Kidney capillary endothelial cell (primary cell): ENCODE data around the gene SSBP2.

Experiments used
- DNase-seq: peaks from one replicate; pipeline ENCODE4 v3.0.0-alpha.2; 2018; ENCODE audit warnings: low spot score

SSBP2 gene

DNA sequence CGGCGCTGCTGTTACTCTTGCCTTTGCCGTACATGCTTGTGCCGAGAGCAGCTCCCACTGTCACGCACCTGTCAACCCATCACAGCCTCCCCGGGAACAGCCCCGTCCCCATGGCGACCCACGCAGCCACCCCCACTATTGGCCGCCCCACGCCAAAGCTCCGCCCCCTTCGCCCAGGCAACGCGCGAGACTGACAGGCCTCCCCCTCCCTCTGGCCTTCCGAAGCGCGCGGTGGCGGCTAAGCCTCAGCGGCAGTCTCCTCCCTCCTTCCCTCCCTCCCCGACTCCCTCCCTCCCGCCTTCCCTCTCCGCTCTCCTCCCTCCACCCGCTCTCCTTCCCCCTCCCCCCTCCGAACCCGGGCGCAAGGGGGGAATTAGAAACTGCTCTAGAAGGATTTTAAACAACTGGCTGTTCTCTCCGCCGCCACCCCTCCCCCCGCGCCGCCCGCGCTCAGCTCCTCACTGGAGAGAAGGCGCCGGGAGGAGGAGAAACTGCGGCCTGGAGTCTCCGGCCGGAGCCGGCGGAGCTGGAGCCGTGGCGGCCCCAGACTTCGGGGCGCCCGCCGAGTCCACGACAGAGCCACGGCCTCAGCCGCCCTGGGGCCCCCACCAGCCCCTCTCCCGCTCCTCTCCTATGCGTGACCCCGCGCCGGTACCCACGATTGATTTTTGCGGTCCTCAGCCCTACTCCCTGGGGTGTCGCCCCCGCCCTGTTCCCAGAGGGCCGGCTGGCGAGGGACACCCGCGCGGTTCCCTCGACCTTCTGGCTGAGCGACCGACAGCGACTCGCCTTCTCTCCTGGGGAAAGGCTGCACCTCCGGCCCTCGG is at the start of gene SSBP2:
Gene SSBP2, minus strand, starts transcription at position 89 of the 827 bp plus-strand sequence. Its CDS starts 55 bp downstream, at position 34.
- peak; percentile 86 for DNase-seq

GRCh38 chr5:81795666-81796065 is 44.8 kb upstream of the SSBP2 start:
- no peak for DNase-seq

GRCh38 chr5:81794226-81794625 is 43.3 kb upstream of the SSBP2 start:
- no peak for DNase-seq

DNA sequence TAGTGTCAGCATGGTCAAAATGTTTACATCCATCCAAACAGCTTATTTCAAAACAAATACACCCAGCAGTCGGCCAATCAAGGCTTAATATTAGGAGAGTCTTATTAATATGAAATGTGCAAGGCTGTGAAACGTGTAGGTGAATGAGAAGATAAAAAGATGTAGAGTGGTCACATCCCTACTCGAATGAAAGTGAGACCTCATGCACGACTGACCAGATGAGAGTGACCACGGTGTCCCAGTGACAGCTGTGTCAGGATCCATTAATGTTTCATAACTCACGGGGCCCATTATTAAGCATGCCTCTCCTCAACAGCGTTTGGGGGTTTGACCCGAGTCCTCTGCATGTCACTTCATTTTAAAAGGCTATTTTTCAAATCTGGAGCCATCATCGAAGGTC is 39.4 kb upstream of the SSBP2 start:
- no peak for DNase-seq

GRCh38 chr5:81789033-81789432 is 38.1 kb upstream of the SSBP2 start:
- no peak for DNase-seq

GRCh38 chr5:81788329-81788728 is 37.4 kb upstream of the SSBP2 start:
- no peak for DNase-seq

DNA sequence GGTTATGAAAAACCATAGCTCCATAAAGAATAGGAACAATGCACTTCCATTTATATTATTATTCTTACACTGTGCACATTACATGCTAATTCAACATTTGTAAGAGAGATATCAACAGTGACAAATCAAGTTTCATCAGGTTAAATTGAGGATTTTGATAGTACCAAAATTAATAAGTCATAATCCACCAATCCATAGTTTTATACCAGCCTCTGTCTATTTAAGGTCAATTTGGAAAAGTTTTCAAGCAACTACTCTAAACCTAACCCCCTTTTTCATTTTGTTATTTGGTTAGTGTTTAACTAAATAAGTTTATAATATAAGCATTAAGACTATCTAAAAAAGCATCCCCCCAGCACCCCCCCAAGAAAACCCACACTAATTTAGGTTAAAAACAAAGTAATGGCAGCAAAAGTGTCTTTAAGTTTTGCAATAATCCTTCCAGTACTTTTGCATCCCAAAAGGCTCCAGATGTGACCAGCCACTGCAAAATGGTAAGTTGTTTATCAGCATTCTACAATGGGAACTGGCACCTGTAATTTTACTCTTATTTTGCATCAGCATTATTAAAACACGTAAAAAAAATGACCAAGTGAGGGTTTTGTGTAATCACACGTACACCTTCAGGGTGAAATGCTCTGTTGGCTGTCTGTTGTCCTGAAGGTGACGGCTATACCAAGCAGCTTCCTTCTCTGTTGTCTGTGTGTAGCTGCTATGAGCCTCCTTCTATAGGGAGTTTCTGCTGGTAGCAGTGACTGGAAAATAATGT is 36.8 kb upstream of the SSBP2 start:
- DNase-seq: no peak

DNA sequence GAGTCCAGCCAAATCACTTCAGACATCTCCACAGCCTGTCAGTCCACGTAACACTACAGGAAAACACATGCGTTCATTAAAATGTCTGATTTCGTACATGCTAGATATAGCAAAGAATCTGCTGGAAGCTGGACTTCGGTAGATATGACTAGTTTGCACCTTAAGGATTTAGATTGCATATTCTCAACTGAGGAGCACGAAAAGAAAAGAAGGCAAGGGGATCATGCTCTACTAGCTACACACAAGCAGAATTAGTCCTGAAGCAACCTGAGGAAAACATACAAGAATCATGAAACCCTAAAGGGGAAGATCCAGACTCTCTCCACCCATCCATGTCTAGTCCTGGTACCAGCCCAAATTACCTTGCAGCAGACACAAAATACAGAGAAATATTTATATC is 36.1 kb upstream of the SSBP2 start:
- no peak for DNase-seq

DNA sequence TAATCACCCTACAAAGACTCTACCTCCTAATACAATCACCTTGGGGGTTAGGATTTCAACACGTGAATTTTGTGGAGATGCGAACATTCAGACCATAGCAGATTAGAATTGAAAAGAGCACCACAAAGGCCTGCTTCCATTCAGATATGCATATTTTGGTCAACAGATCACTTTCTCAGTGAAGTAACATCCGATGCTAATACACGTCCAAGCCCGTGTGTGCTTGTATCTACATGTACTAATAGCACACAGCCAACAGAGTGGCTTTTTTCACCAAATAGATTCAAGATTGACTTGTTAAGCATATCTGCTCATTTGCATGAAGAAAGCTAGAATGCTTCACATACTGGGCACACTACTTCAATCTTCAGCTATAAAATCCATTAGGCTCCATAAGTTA is 35.6 kb upstream of the SSBP2 start:
- DNase-seq: no peak

DNA sequence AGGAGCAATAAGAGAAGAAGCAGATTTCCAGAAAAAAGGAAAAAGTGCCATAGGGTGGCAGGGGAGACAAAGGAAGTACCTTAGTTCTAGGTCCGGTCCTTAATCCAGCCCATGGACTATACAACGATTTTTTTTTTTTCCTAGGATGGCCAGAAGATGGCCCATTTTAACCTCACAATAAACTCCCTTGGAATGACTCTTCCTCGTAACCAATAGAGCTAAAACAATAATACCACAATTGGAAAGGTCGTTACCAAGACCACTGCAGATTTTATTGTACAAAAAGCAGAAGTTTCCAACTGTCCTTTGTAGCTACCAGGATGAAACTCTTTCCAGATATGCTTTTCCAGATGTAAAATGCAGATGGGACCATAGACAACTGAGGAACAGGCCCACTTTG is 34.4 kb upstream of the SSBP2 start:
- no peak for DNase-seq

DNA sequence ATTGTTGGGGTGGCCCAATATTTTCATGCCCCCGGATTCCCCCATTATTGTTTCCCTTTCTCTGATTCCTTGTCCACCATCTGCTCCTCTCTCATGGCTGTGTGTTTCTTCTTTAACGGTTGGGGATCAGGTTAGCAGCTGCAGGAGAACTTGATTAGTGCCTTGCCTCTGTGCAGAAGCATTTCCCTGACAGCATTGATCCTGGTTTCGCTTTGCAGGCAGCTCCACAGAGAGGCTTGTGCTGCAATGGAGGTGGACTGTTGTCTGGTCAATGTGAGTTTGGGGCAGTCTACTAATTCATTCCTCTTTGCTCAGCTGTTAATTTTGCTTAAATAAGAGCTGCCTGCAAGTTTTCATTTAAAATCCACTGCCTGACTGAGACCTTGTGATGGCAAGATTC is 32.5 kb upstream of the SSBP2 start:
- DNase-seq: no peak

GRCh38 chr5:81782811-81783210 is 31.9 kb upstream of the SSBP2 start:
- DNase-seq: no peak

- DNase-seq: no peak
Measured at GRCh38 chr5:81779916-81780266, 29.0 kb upstream of the SSBP2 start.

- peak; percentile 19 for DNase-seq
Measured at GRCh38 chr5:81779125-81779915, 28.4 kb upstream of the SSBP2 start.

- DNase-seq: peak; percentile 32
Measured at GRCh38 chr5:81778642-81779041, 27.7 kb upstream of the SSBP2 start.

GRCh38 chr5:81776258-81776657 is 25.4 kb upstream of the SSBP2 start:
- no peak for DNase-seq

DNA sequence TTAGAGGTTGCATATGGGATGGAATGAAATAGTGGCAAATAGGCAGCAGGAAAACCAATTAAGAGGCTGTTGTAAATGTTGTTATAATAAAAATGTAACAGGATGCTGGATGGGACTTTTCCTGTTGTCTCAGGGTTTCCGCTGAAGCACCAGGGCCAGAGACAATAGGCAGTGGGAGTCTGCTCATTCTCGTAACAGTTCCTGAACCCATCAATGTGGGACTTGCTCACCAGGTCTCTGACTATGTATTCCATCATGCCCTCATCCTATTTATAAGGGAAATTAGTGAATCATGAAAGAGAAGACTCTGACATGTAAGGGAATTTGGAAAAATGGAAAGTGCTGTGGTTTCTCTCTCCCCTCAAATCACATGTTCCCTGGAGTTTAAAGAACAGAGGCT is 23.5 kb upstream of the SSBP2 start:
- peak; percentile 77 for DNase-seq

- peak; percentile 24 for DNase-seq
Measured at GRCh38 chr5:81773574-81773973, 22.7 kb upstream of the SSBP2 start.

DNA sequence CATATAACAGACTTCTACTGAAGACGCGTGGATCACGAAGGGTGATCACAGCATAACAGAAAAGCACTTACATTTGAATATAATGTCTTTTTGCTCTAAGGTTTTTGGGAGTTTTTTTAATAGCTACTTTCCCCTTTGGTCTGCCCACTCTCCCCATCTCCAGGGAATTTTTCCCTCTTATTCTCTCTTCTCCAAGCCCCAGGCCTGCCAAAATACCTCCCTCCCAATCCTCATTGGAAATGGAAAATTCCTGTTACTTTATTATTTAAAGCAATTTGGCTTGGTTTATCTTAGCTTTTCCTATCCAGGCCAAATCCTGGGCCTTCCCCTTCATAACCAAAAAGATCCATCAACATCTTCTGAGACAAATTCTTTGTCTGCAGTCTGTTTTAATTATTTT is 22.3 kb upstream of the SSBP2 start:
- no peak for DNase-seq

DNA sequence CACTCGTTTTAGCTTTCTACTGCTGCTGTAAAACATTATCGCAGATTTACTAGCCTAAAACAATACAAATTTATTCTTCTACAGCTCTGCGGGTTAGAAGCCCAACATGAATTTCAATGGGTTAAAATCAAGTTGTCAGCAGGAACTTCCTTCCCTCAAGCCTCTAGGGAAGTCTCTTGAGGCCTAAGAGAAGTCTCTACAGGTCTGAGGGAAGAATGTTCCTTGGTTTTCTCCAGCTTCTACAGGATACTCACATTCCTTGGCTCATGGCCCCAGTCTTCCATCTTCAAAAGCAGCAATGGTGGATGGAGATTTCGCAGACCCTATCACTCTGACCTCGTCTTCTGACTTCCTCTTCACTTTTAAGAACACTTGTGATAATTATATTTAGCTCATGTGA is 21.6 kb upstream of the SSBP2 start:
- no peak for DNase-seq

GRCh38 chr5:81768935-81769452 is 18.1 kb upstream of the SSBP2 start:
- peak; percentile 75 for DNase-seq

GRCh38 chr5:81767938-81768337 is 17.0 kb upstream of the SSBP2 start:
- DNase-seq: no peak
